Fibroblast of the aortic adventitia (primary cell): ENCODE results near the gene ENTPD3. TPM values are rescaled to one million over a fixed set of nuclear protein-coding genes. Genes with fewer than 3 reads are reported as not detected.

Experiments
- DNase-seq: peaks from one replicate; pipeline ENCODE4 v3.0.0-alpha.2; 2010; ENCODE audit warnings: low read depth
- H3K4me3 ChIP-seq: 2 replicates; pipeline ENCODE4 v1.5.1; 2011; ENCODE audit warnings: low read depth, mild to moderate bottlenecking, control low read depth, low read length, moderate library complexity
- total RNA-seq: library from RNA; depleted of rRNA; stranded (reverse); fragments of >200 nt; gene quantifications from 2 replicates; pipeline ENCODE4 v1.2.3, GENCODE V29; 2012; ENCODE audit warnings: low replicate concordance
- TF ChIP-seq, protein P1 (sequence below): IDR thresholded peaks from 2 replicates; pipeline ENCODE4 v1.5.1; 2011; ENCODE audit warnings: mild to moderate bottlenecking, low read length, control low read depth, inconsistent platforms; ENCODE audit not compliant: insufficient read depth

Gene ENTPD3
- total RNA-seq, 1 donor: 0.36 TPM

DNA sequence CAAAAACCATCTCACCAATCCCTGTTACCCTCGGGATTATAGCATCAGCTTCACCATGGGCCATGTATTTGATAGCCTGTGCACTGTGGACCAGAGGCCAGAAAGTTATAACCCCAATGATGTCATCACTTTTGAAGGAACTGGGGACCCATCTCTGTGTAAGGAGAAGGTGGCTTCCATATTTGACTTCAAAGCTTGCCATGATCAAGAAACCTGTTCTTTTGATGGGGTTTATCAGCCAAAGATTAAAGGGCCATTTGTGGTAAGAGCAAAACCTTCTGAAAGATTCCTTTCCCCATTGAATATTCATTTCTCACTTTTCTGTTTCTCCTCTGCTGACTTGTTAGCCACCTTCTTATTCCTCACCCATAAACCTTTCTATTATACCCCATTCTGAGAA, 35.9 kb downstream of the ENTPD3 start:
- TF ChIP-seq, protein P1, sequence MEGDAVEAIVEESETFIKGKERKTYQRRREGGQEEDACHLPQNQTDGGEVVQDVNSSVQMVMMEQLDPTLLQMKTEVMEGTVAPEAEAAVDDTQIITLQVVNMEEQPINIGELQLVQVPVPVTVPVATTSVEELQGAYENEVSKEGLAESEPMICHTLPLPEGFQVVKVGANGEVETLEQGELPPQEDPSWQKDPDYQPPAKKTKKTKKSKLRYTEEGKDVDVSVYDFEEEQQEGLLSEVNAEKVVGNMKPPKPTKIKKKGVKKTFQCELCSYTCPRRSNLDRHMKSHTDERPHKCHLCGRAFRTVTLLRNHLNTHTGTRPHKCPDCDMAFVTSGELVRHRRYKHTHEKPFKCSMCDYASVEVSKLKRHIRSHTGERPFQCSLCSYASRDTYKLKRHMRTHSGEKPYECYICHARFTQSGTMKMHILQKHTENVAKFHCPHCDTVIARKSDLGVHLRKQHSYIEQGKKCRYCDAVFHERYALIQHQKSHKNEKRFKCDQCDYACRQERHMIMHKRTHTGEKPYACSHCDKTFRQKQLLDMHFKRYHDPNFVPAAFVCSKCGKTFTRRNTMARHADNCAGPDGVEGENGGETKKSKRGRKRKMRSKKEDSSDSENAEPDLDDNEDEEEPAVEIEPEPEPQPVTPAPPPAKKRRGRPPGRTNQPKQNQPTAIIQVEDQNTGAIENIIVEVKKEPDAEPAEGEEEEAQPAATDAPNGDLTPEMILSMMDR: no peak
- no peak overlapping the region for H3K4me3 ChIP-seq
- DNase-seq: no peak

DNA sequence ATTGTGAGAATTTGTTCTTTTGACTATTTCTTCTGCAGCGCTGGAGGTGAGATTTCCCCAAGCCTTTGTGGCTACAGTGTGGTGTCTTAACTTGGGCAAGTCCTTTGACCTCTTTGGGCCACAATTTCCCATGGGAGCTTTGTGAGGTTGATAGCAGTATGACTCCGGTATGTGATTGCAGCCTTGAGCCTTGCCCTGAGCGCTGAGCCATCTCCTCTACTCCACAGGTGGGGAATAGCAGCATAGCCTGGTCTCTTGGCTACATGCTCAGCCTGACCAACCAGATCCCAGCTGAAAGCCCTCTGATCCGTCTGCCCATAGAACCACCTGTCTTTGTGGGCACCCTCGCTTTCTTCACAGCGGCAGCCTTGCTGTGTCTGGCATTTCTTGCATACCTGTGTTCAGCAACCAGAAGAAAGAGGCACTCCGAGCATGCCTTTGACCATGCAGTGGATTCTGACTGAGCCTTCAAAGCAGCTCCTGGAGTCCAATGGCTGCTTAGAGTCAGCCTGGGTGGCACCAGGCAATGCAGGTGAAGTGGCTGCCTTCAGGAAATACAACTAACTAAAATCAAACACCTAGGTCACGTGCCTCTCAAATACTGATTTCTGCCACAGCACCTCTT, 40.2 kb downstream of the ENTPD3 start:
- H3K4me3 ChIP-seq: no peak overlapping the region
- TF ChIP-seq, protein P1: no peak
- no peak for DNase-seq

DNA sequence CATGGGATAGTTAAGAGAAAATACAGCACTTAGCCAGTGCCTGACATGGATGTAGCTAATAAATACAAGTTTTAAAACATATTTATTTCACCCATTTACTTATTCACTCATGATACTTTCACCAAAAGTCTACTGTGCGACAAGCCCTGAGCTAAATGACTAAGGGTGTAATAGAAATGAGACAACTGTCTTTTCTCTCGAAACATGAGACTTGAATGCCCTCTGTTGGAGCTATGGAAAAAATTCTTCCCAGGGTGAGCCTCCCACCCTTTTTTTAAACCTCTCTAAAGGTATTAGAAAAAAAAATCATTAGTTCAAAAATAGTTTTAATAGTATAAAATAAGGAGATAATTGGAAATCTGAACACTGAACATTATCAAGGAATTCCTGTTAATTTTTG, 45.8 kb downstream of the ENTPD3 start:
- no peak overlapping the region for H3K4me3 ChIP-seq
- no peak for DNase-seq
- TF ChIP-seq, protein P1: no peak

DNA sequence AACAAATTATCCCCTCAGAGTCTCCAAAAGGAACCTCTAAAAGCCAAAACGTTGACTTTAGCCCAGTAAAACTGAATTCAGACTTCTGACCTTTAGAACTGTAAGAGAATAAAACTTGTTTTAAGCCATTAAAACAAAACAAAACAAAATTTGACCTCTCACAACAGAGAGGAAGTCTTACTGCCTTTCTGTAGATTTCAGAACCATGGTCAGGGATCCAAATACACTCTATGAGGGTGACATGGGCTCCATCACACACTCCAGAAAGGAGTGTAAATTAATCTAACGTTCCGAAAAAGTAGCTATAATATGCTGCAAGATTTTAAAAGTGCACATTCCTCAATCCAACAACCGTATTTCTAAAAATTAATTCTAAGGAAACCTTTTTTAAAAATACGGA, 50.9 kb downstream of the ENTPD3 start:
- TF ChIP-seq, protein P1: no peak
- no peak overlapping the region for H3K4me3 ChIP-seq
- no peak for DNase-seq

DNA sequence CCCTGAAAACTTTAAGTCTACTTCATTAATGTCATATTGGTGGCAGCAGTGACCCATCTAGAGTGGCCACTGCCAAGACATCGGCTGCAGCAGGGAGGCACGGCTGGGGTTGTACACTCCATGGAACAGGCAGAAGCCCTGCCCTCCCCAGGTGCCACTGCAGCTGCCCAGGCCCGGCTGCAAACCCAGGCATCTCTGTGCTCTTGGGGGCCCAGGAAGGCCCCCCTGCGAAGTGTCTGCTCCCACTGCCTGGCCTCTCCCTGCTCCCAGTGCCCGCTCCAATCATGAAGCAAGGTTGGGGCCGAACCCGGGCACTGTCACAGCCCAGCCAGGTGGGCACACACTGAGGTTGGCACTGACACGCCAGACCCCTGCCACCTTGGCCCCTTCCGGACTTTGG, 58.1 kb downstream of the ENTPD3 start:
- TF ChIP-seq, protein P1: no peak
- no peak overlapping the region for H3K4me3 ChIP-seq
- no peak for DNase-seq

DNA sequence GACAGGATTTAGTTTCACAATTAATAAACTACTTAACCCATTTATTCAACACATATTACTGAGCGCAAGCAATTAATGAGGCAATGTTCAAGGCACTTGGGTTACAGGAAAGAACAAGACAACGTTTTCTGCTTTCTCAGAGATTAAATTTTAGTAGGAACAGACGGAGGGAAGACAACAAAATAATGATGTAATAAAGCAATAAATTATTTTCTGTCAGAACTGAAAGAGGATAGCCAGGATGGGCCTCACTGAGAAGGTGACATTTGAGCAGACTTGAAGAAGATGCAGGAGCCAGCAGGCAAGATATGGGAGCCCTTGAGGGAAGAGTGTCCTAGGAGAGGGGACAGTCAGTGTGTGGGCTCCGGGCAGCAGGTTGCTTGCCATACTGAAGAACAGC, 58.9 kb downstream of the ENTPD3 start:
- no peak for DNase-seq
- TF ChIP-seq, protein P1: no peak
- no peak overlapping the region for H3K4me3 ChIP-seq

DNA sequence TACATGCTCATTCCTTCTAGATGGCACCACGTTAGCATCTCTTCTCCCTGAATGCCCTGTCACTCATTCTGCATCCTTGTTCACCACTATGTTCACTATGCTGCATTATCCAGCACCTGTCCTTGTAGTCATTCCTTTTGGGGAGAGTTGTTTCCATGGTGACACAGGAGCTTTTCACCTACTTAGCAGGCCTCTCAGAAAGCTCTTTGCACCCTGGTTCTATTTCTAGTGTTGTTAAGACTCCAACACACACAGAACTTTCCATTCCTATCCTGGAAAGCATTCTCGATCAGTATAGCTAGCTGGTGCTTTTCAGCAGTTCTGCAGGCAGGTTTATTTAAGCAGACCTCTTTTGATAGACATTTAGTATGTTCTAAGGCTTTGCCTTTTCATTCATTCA, 63.5 kb downstream of the ENTPD3 start:
- H3K4me3 ChIP-seq: no peak overlapping the region
- TF ChIP-seq, protein P1: no peak
- no peak for DNase-seq
